HUES64 (cell line): ENCODE results near the gene MUC6. TPM values are rescaled to one million over a fixed set of nuclear protein-coding genes. Genes with fewer than 3 reads are reported as not detected.

Experiments
- H3K27ac ChIP-seq: 2 replicates; pipeline ENCODE4 v1.7.0; 2013; ENCODE audit warnings: low read depth, low read length, inconsistent platforms
- H3K27me3 ChIP-seq: 2 replicates; pipeline ENCODE4 v1.6.1; 2013; ENCODE audit warnings: mild to moderate bottlenecking, low read length; ENCODE audit not compliant: insufficient read depth
- H3K36me3 ChIP-seq: 2 replicates; pipeline ENCODE4 v1.6.1; 2013; ENCODE audit warnings: mild to moderate bottlenecking, low read length; ENCODE audit not compliant: insufficient read depth
- H3K4me1 ChIP-seq: 2 replicates; pipeline ENCODE4 v1.6.1; 2013; ENCODE audit warnings: mild to moderate bottlenecking, low read length, moderate library complexity; ENCODE audit not compliant: insufficient read depth
- H3K4me3 ChIP-seq: 2 replicates; pipeline ENCODE4 v1.5.1; 2013; ENCODE audit warnings: mild to moderate bottlenecking, low read length, moderate library complexity
- H3K9ac ChIP-seq: 2 replicates; pipeline ENCODE4 v1.6.1; 2013; ENCODE audit warnings: mild to moderate bottlenecking, low read depth, low read length
- H3K9me3 ChIP-seq: 2 replicates; pipeline ENCODE4 v1.6.1; 2013; ENCODE audit warnings: low read depth, low read length; ENCODE audit not compliant: insufficient read depth
- WGBS: fragments of 150-250, 120-280 bp; methylation state at CpG from one replicate; pipeline ENCODE4 v1.1.7; 2013; ENCODE audit warnings: missing lambda C conversion rate; 5-methylcytosine and 5-hydroxymethylcytosine counted together
- polyA plus RNA-seq, 2 experiments: library from polyadenylated mRNA; stranded (reverse); fragments of 50-300 nt; gene quantifications; one replicate each; pipeline ENCODE4 v1.2.3, GENCODE V29; 2013

Gene MUC6, protein sequence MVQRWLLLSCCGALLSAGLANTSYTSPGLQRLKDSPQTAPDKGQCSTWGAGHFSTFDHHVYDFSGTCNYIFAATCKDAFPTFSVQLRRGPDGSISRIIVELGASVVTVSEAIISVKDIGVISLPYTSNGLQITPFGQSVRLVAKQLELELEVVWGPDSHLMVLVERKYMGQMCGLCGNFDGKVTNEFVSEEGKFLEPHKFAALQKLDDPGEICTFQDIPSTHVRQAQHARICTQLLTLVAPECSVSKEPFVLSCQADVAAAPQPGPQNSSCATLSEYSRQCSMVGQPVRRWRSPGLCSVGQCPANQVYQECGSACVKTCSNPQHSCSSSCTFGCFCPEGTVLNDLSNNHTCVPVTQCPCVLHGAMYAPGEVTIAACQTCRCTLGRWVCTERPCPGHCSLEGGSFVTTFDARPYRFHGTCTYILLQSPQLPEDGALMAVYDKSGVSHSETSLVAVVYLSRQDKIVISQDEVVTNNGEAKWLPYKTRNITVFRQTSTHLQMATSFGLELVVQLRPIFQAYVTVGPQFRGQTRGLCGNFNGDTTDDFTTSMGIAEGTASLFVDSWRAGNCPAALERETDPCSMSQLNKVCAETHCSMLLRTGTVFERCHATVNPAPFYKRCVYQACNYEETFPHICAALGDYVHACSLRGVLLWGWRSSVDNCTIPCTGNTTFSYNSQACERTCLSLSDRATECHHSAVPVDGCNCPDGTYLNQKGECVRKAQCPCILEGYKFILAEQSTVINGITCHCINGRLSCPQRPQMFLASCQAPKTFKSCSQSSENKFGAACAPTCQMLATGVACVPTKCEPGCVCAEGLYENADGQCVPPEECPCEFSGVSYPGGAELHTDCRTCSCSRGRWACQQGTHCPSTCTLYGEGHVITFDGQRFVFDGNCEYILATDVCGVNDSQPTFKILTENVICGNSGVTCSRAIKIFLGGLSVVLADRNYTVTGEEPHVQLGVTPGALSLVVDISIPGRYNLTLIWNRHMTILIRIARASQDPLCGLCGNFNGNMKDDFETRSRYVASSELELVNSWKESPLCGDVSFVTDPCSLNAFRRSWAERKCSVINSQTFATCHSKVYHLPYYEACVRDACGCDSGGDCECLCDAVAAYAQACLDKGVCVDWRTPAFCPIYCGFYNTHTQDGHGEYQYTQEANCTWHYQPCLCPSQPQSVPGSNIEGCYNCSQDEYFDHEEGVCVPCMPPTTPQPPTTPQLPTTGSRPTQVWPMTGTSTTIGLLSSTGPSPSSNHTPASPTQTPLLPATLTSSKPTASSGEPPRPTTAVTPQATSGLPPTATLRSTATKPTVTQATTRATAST (N-terminal part only)
- polyA plus RNA-seq (2013, experiment 1 of 2) = not detected
- not detected for polyA plus RNA-seq (2013, experiment 2 of 2)

DNA sequence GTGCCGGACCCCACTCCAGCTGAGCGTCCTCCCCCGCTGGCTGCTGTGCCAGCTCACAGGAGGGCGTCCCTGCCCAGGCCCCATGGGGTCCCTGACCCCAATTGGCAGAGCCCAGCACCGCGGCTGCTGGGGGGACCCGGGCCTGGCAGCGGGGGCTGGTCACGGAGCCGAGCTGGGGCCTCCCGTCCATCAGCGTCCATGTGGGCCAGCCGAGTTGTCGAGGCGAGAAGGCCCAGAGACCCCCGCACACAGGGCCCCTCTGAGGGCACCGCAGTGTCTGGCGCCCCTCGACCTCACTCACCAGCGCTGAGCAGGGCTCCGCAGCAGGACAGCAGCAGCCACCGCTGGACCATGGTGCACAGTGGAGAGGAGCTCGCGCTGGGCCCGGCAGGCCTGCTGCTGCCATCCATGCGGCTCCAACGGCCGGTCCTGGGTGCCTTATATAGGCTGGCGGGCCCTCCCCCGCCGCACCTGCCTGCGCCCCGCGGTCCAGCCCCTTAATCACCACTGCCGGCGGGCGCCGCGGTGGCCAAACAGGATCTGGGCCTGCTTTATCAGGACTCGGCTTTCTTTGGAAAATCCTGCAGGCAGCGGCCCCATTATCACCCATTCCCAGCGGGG, at the start of gene MUC6:
MUC6 (minus strand) TSS at position 416 of the 621 bp plus-strand sequence; CDS start at position 353, 63 bp downstream.
- no peaks in the 10 kb centered on the region for H3K36me3 ChIP-seq
- H3K27me3 ChIP-seq = no peaks in the 10 kb centered on the region
- H3K4me1 ChIP-seq = no peaks in the 10 kb centered on the region
- 95% methylated on average over 42 of the region's 42 CpGs for WGBS
- H3K4me3 ChIP-seq = no peak within 1 kb of the TSS
- H3K9me3 ChIP-seq = no peaks in the 10 kb centered on the region
- H3K9ac ChIP-seq = no peak within 1 kb of the TSS; the same call in 1 of the 2 replicates
- no peak within 1 kb of the TSS for H3K27ac ChIP-seq

- 90% methylated on average over 26 of the region's 26 CpGs for WGBS
- Histone ChIP-seq H3K4me1 (no peaks in the 10 kb centered on the region), H3K36me3 (no peaks in the 10 kb centered on the region), H3K27ac (no peak overlapping the region), H3K27me3 (no peaks in the 10 kb centered on the region), H3K4me3 (no peak overlapping the region), H3K9me3 (no peaks in the 10 kb centered on the region), H3K9ac (no peak overlapping the region)
These were observed 49.1 kb upstream of the MUC6 start for GRCh38 chr11:1085440-1086170.

GRCh38 chr11:1084561-1085439, 48.3 kb upstream of the MUC6 start:
- Histone ChIP-seq H3K27me3 (no peaks in the 10 kb centered on the region), H3K36me3 (no peaks in the 10 kb centered on the region), H3K27ac (no peak overlapping the region), H3K4me1 (no peaks in the 10 kb centered on the region), H3K9ac (no peak overlapping the region), H3K4me3 (no peak overlapping the region), H3K9me3 (no peaks in the 10 kb centered on the region)
- 93% methylated on average over 49 of the region's 49 CpGs for WGBS

DNA sequence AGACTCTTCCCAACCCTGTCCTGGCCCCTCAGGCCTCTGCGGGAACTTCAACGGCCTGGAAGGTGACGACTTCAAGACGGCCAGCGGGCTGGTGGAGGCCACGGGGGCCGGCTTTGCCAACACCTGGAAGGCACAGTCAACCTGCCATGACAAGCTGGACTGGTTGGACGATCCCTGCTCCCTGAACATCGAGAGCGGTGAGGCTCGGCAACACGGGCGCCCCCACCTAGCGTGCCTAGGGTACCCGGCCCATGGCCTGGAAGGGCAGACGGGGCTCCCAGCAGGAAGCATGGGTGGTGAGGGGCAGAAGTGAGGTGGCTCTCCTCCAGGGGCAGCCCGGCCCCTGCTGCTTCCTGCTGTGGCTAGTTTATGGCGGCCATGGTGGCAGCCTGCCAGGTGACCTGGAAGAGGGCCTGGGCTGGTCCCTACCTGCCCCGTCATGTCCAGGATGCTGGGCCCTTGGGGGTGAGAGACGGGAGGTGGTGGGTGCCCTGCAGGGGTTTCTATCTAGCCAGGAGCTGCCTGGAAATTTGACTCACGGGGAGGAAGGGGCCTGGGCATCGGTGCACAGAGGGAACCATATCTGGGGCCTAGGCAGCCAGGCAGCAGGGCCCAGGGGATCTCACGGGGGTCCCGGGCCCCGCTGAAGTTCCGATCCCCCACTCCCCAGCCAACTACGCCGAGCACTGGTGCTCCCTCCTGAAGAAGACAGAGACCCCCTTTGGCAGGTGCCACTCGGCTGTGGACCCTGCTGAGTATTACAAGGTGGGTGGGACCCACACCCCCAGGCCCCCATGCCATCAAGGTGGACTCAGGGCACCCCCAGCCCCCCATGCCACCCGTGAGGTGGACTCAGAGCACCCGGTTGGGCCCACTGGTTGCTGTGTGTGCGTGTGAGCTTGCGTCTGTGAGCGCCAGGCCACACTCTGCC, 47.4 kb upstream of the MUC6 start:
- WGBS = 95% methylated on average over 34 of the region's 34 CpGs
- Histone ChIP-seq H3K27ac (no peak overlapping the region), H3K4me1 (no peaks in the 10 kb centered on the region), H3K9ac (no peak overlapping the region), H3K27me3 (no peaks in the 10 kb centered on the region), H3K4me3 (no peak overlapping the region), H3K36me3 (no peaks in the 10 kb centered on the region), H3K9me3 (no peaks in the 10 kb centered on the region)

GRCh38 chr11:1082728-1083620, 46.5 kb upstream of the MUC6 start:
- no peaks in the 10 kb centered on the region for H3K27me3 ChIP-seq
- no peaks in the 10 kb centered on the region for H3K36me3 ChIP-seq
- H3K4me3 ChIP-seq = no peak overlapping the region
- H3K9ac ChIP-seq = no peak overlapping the region
- H3K9me3 ChIP-seq = no peaks in the 10 kb centered on the region
- H3K4me1 ChIP-seq = no peaks in the 10 kb centered on the region
- no peak overlapping the region for H3K27ac ChIP-seq
- 83% methylated on average over 33 of the region's 33 CpGs for WGBS

DNA sequence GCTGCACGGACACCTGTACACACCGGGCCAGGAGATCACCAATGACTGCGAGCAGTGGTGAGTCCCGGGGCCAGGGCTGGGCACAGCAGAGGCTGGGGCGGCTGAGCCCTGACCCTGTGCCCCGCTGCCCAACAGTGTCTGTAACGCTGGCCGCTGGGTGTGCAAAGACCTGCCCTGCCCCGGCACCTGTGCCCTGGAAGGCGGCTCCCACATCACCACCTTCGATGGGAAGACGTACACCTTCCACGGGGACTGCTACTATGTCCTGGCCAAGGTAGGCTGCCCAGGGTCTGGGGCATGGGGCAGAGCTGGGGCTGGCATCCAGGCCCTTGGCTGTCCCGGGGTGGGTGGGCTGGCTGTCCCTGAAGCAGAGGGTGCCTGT, 45.8 kb upstream of the MUC6 start:
- no peaks in the 10 kb centered on the region for H3K27me3 ChIP-seq
- no peaks in the 10 kb centered on the region for H3K36me3 ChIP-seq
- WGBS = 89% methylated on average over 14 of the region's 14 CpGs
- no peak overlapping the region for H3K27ac ChIP-seq
- H3K9ac ChIP-seq = no peak overlapping the region
- no peaks in the 10 kb centered on the region for H3K4me1 ChIP-seq
- no peak overlapping the region for H3K4me3 ChIP-seq
- no peaks in the 10 kb centered on the region for H3K9me3 ChIP-seq

DNA sequence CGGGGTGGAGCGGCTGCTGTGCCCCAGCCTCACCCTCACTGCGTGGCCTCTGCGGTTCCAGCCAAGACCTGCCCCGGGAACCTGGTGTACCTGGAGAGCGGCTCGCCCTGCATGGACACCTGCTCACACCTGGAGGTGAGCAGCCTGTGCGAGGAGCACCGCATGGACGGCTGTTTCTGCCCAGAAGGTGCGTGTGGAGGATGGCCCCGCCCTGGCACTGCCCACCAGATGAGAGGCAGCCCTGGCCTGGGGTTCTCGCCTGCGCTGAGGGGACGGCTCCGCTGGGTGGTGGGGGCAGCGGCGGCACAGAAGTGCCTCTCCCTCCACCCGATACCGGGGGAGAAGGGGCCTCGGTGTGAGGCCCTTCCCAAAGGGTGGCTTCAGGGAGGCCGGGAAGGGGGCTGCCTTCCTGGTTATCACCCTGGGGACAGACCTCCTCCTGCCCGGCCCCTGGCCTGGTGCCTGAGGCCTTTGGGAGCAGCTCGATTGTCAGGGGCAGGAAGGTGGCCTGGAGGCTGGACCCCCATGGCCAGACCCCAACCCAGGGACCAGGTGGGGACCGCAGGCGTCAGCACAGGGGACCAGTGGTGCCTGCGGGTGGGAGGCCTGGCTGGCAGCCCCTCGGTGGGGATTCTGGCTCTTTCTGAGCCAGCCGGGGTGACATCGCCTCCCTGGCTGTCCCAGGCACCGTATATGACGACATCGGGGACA, 45.2 kb upstream of the MUC6 start:
- no peak overlapping the region for H3K4me3 ChIP-seq
- 88% methylated on average over 33 of the region's 33 CpGs for WGBS
- no peak overlapping the region for H3K27ac ChIP-seq
- H3K27me3 ChIP-seq = no peaks in the 10 kb centered on the region
- H3K9ac ChIP-seq = no peak overlapping the region
- H3K4me1 ChIP-seq = no peaks in the 10 kb centered on the region
- H3K36me3 ChIP-seq = no peaks in the 10 kb centered on the region
- no peaks in the 10 kb centered on the region for H3K9me3 ChIP-seq

- no peaks in the 10 kb centered on the region for H3K36me3 ChIP-seq
- H3K9ac ChIP-seq = no peak overlapping the region
- no peaks in the 10 kb centered on the region for H3K4me1 ChIP-seq
- H3K4me3 ChIP-seq = no peak overlapping the region
- WGBS = 94% methylated on average over 39 of the region's 39 CpGs
- no peaks in the 10 kb centered on the region for H3K27me3 ChIP-seq
- no peaks in the 10 kb centered on the region for H3K9me3 ChIP-seq
- no peak overlapping the region for H3K27ac ChIP-seq
These were observed 41.7 kb upstream of the MUC6 start for GRCh38 chr11:1078191-1078601.
